ENCODE measurements around the gene KLKB1. TPM values are rescaled to one million over a fixed set of nuclear protein-coding genes. Genes with fewer than 3 reads are reported as not detected.

Gene KLKB1
- total RNA-seq, 3 donors from 2014 or later = 1.1 to 2.4 (median 1.5) TPM

- Histone ChIP-seq H3K36me3 (ENCODE audit: low read depth) (no peaks in the 10 kb centered on the region), H3K4me1 (ENCODE audit: low read depth) (no peaks in the 10 kb centered on the region), H3K4me3 (no peak overlapping the region), H3K9me3 (peaks cover 6% of the 10 kb centered on the region)
- no peak for DNase-seq
- TF ChIP-seq CTCF (IDR thresholded peaks at IDR 0.05) = no peak
- ATAC-seq = no peak
- intact Hi-C loops (cut with DNase I, micrococcal nuclease) = no loop called here
These were observed 652 bp upstream of the KLKB1 start for GRCh38 chr4:186226521-186227189.

- DNase-seq (no peak), ATAC-seq (peak; percentile 83)
- TF ChIP-seq CTCF (IDR thresholded peaks at IDR 0.05) = no peak
- Histone ChIP-seq H3K4me1 (ENCODE audit: low read depth) (no peaks in the 10 kb centered on the region), H3K36me3 (ENCODE audit: low read depth) (no peaks in the 10 kb centered on the region), H3K9me3 (peaks cover 6% of the 10 kb centered on the region), H3K4me3 (no peak overlapping the region)
- intact Hi-C loops (cut with DNase I, micrococcal nuclease) = no loop called here
These were observed 622 bp downstream of the KLKB1 start for GRCh38 chr4:186227744-186228513.

DNA sequence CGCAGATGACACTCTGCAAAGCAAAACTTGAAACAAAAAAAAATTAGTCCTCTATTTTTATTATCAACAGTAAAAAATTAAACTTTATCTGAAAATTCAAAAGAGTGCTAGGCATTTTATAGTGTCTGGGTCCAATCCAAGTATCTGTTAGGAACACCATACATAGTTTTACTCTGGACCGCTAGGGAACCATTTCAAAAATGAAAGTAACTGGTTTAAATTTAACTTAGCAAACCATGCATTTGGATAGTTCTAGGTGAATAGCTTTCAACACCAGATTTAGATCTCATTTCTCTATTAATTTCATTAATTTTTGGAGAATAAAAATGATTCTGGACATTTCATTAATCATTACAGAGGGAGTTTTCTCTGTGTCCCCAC, 1.2 kb downstream of the KLKB1 start:
- TF ChIP-seq CTCF (IDR thresholded peaks at IDR 0.05) = no peak
- H3K4me1 ChIP-seq (ENCODE audit: low read depth) = no peaks in the 10 kb centered on the region
- H3K4me3 ChIP-seq = no peak overlapping the region
- DNase-seq = no peak
- intact Hi-C loops (cut with DNase I, micrococcal nuclease) = no loop called here
- H3K9me3 ChIP-seq = peaks cover 6% of the 10 kb centered on the region
- H3K36me3 ChIP-seq (ENCODE audit: low read depth) = no peaks in the 10 kb centered on the region
- ATAC-seq = peak; percentile 34

- intact Hi-C loops (cut with DNase I, micrococcal nuclease) = no loop called here
- DNase-seq (no peak), ATAC-seq (no peak)
- H3K4me1 ChIP-seq (ENCODE audit: low read depth) = no peaks in the 10 kb centered on the region
- H3K9me3 ChIP-seq = no peaks in the 10 kb centered on the region
- no peak for TF ChIP-seq CTCF (IDR thresholded peaks at IDR 0.05)
- no peaks in the 10 kb centered on the region for H3K36me3 ChIP-seq (ENCODE audit: low read depth)
- no peak overlapping the region for H3K4me3 ChIP-seq
These were observed 7.1 kb downstream of the KLKB1 start for GRCh38 chr4:186234367-186234766.

DNA sequence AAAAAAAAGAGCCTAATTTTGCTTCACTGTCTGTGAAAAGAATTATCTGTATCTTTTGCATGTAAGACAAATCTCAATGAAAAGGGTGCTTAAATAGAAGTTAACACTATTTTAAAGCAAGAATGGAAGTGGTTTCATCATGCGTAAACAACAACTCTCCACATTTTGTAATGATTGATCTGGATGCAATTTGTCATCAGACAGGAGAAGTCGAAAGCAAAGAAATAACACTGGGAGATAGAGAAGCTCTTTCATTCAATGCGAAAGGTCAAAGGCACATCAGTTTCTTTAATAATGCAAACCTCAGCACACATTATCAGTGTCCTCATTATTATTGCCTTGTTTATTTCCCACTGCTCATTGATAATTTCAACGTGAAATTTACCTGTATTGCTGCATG, 8.8 kb downstream of the KLKB1 start:
- intact Hi-C loops (cut with DNase I, micrococcal nuclease) = no loop called here
- no peak for TF ChIP-seq CTCF (IDR thresholded peaks at IDR 0.05)
- ATAC-seq (no peak), DNase-seq (no peak)
- Histone ChIP-seq H3K9me3 (no peaks in the 10 kb centered on the region), H3K4me1 (ENCODE audit: low read depth) (no peaks in the 10 kb centered on the region), H3K4me3 (no peak overlapping the region), H3K36me3 (ENCODE audit: low read depth) (no peaks in the 10 kb centered on the region)
